ENCODE data around the gene NPAS2. TPM values are rescaled to one million over a fixed set of nuclear protein-coding genes. Genes with fewer than 3 reads are reported as not detected.

NPAS2 gene
- total RNA-seq, 2 donors from 2014 or later, result 29.2 to 50.8 TPM

DNA sequence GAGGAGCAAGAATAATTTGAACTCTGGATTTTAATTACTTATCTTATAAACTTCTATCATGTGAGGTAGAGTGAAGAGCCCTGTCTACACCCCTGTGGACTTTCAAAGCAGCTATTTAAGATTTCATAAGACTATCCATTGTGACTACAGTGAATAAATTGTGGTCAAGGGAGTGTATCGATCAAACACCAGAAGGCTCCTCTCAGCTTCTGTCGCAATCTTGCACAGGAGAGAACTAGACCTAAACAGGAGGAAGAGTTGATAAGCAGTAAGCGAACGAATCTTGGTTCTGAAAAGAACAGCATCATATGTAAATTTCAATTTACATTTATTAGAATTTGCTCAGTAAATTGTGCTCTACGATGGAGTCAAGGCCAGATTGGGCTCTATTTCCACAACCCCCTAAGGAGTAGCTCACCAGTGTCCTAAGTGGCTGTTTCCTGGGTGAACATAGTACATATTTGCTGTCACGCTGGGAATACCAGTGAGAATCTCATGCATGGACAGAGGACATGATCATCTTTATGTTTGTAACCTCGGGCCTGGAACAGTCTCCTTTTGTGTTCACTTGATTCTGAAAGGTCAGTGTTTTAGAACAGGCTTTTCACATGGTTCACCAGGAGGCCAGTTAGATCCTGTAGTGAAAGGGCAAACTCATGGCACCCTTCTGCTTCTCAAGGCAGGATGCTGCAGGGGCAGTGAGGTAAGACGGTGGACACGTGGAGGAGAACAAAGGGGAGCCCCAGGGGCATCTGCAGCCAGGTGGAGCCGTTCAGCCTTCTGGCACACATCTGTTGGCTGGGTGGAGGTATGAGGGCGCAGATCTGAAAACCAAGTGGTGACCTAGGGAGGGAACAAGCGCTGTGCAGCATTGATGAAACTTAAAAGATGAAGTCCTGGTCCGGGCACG lies 33.3 kb downstream of the NPAS2 start:
- H3K4me3 ChIP-seq, result no peak overlapping the region
- no peak overlapping the region for H3K27ac ChIP-seq
- ATAC-seq (ENCODE audit: insufficient number of reproducible peaks, low FRiP score, low read depth) (no peak), DNase-seq (ENCODE audit: low spot score) (no peak)
- TF ChIP-seq, protein P1, sequence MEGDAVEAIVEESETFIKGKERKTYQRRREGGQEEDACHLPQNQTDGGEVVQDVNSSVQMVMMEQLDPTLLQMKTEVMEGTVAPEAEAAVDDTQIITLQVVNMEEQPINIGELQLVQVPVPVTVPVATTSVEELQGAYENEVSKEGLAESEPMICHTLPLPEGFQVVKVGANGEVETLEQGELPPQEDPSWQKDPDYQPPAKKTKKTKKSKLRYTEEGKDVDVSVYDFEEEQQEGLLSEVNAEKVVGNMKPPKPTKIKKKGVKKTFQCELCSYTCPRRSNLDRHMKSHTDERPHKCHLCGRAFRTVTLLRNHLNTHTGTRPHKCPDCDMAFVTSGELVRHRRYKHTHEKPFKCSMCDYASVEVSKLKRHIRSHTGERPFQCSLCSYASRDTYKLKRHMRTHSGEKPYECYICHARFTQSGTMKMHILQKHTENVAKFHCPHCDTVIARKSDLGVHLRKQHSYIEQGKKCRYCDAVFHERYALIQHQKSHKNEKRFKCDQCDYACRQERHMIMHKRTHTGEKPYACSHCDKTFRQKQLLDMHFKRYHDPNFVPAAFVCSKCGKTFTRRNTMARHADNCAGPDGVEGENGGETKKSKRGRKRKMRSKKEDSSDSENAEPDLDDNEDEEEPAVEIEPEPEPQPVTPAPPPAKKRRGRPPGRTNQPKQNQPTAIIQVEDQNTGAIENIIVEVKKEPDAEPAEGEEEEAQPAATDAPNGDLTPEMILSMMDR (IDR thresholded peaks at IDR 0.05), result no peak
- peaks cover 0 to 7% of the 10 kb centered on the region in 2 donors for H3K4me1 ChIP-seq (ENCODE audit: control insufficient read depth in 1 of 2, low read depth in 2 of 2)
- H3K9me3 ChIP-seq, result no peaks in the 10 kb centered on the region
- no peaks in the 10 kb centered on the region for H3K27me3 ChIP-seq (replicated peaks; ENCODE audit: insufficient read depth)
- H3K36me3 ChIP-seq, result no peaks in the 10 kb centered on the region

- TF ChIP-seq, protein P1 (IDR thresholded peaks at IDR 0.05), result no peak
- Histone ChIP-seq H3K9me3 (no peaks in the 10 kb centered on the region), H3K36me3 (no peaks in the 10 kb centered on the region), H3K4me3 (no peak overlapping the region), H3K4me1 (ENCODE audit: control insufficient read depth in 1 of 2, low read depth in 2 of 2) (peaks cover 0 to 7% of the 10 kb centered on the region in 2 donors), H3K27ac (no peak overlapping the region), H3K27me3 (replicated peaks; ENCODE audit: insufficient read depth) (no peaks in the 10 kb centered on the region)
- no peak for ATAC-seq (ENCODE audit: insufficient number of reproducible peaks, low FRiP score, low read depth)
- DNase-seq (ENCODE audit: low spot score), result no peak
These were observed 34.2 kb downstream of the NPAS2 start for GRCh38 chr2:100853909-100854810.

DNA sequence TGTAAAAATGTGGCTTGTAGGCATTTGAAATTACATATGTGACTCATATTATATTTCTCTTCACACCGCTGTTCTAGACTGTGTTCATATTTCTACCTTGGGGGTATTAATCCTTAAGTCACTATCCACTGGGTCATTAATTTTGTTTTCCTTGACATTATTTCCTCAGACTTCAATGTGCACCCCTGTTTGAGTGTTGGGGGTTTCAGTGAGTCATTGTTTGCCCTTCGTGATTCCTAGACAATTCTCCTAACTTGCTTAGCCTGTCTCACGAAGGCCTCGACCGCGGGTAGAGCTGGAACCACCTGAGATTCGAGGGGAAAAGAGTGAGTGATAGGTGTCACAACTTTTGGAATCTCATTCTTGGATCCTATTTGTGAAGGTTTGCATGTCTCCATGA lies 35.1 kb downstream of the NPAS2 start:
- no peak overlapping the region for H3K27ac ChIP-seq
- H3K36me3 ChIP-seq, result no peaks in the 10 kb centered on the region
- H3K9me3 ChIP-seq, result no peaks in the 10 kb centered on the region
- no peak for ATAC-seq (ENCODE audit: insufficient number of reproducible peaks, low FRiP score, low read depth)
- H3K4me1 ChIP-seq (ENCODE audit: control insufficient read depth in 1 of 2, low read depth in 2 of 2), result peaks cover 0 to 7% of the 10 kb centered on the region in 2 donors
- TF ChIP-seq, protein P1 (IDR thresholded peaks at IDR 0.05), result no peak
- no peaks in the 10 kb centered on the region for H3K27me3 ChIP-seq (replicated peaks; ENCODE audit: insufficient read depth)
- DNase-seq (ENCODE audit: low spot score), result no peak
- H3K4me3 ChIP-seq, result no peak overlapping the region

- ATAC-seq (ENCODE audit: insufficient number of reproducible peaks, low FRiP score, low read depth), result no peak
- TF ChIP-seq, protein P1 (IDR thresholded peaks at IDR 0.05), result no peak
- Histone ChIP-seq H3K36me3 (no peaks in the 10 kb centered on the region), H3K27me3 (replicated peaks; ENCODE audit: insufficient read depth) (no peaks in the 10 kb centered on the region), H3K4me1 (ENCODE audit: control insufficient read depth in 1 of 2, low read depth in 2 of 2) (peaks cover 0 to 7% of the 10 kb centered on the region in 2 donors), H3K4me3 (no peak overlapping the region), H3K9me3 (no peaks in the 10 kb centered on the region), H3K27ac (no peak overlapping the region)
- no peak for DNase-seq (ENCODE audit: low spot score)
These were observed 35.7 kb downstream of the NPAS2 start for GRCh38 chr2:100855606-100856005.

DNA sequence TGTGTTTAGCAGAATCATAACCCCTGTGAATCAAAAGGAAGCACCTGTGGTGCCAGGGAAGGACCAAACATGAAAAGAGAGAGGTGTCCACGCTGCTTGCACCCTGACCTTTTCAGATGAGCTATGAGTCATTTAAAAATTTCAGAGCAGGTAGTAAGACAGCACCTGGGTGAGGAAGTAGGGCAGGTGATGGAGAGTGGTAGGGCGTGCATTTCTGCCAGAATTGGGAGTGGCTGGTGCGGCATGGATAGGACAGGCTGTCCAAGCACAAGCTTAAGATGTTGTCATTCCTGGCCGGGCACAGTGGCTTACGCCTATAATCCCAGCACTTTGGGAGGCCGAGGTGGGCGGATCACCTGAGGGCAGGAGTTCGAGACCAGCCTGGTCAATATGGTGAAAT lies 36.8 kb downstream of the NPAS2 start:
- no peaks in the 10 kb centered on the region for H3K36me3 ChIP-seq
- H3K27me3 ChIP-seq (replicated peaks; ENCODE audit: insufficient read depth), result no peaks in the 10 kb centered on the region
- TF ChIP-seq, protein P1 (IDR thresholded peaks at IDR 0.05), result no peak
- DNase-seq (ENCODE audit: low spot score), result no peak
- H3K9me3 ChIP-seq, result no peaks in the 10 kb centered on the region
- H3K4me3 ChIP-seq, result no peak overlapping the region
- peaks cover 0 to 6% of the 10 kb centered on the region in 2 donors for H3K4me1 ChIP-seq (ENCODE audit: control insufficient read depth in 1 of 2, low read depth in 2 of 2)
- ATAC-seq (ENCODE audit: insufficient number of reproducible peaks, low FRiP score, low read depth), result no peak
- no peak overlapping the region for H3K27ac ChIP-seq
